ENCODE results near the gene SNX19.
A peak's percentile ranks its signal among the peaks of the same experiment; 100 is the strongest.

DNA sequence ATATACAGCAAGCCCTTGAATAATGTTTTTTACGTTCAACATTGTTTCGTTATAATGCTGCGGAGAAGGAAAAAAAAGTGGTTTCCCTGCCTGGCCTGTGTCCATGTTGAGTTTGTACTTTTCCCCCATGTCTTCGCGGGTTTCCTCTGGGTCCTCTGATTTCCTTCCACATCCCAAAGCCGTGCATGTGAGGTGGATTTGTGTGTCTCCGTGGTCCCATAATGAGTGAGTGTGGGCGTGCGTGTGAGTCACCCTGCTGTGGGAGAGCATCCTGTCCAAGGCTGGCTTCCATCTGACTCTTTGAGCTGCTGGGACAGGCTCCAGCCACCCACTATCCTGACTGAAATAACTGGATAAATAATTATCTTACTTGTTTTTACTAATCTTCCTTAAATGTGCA lies 29.6 kb upstream of the SNX19 start:
- TF ChIP-seq, protein P1, sequence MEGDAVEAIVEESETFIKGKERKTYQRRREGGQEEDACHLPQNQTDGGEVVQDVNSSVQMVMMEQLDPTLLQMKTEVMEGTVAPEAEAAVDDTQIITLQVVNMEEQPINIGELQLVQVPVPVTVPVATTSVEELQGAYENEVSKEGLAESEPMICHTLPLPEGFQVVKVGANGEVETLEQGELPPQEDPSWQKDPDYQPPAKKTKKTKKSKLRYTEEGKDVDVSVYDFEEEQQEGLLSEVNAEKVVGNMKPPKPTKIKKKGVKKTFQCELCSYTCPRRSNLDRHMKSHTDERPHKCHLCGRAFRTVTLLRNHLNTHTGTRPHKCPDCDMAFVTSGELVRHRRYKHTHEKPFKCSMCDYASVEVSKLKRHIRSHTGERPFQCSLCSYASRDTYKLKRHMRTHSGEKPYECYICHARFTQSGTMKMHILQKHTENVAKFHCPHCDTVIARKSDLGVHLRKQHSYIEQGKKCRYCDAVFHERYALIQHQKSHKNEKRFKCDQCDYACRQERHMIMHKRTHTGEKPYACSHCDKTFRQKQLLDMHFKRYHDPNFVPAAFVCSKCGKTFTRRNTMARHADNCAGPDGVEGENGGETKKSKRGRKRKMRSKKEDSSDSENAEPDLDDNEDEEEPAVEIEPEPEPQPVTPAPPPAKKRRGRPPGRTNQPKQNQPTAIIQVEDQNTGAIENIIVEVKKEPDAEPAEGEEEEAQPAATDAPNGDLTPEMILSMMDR (IDR thresholded peaks at IDR 0.05), result no peak
- TF ChIP-seq POLR2AphosphoS5 (IDR thresholded peaks at IDR 0.05), result peak in 1 of 3 donors; percentile 14
- TF ChIP-seq POLR2A (IDR thresholded peaks at IDR 0.05), result no peak
